Lung (tissue), 12 donors: Measurements from ENCODE around the gene C16orf86. TPM values are rescaled to one million over a fixed set of nuclear protein-coding genes. Genes with fewer than 3 reads are reported as not detected.
A peak's percentile ranks its signal among the peaks of the same experiment; 100 is the strongest.

Experiments
- ATAC-seq: fragments of 200-7000 bp; cut with Tn5 transposase; one replicate; pipeline ENCODE4 v1.9.1; 2020; ENCODE audit warnings: moderate number of reproducible peaks; ENCODE audit not compliant: insufficient read depth, low FRiP score
- DNase-seq, 3 donors: peaks; one replicate each; pipeline ENCODE4 v3.0.0-alpha.2; 2013 to 2017
- H3K27ac ChIP-seq, 2 donors: one replicate each; pipeline ENCODE4 v1.5.1; 2013; ENCODE audit warnings: mild to moderate bottlenecking in 2 of 2, moderate library complexity in 2 of 2, control low read depth in 1 of 2, inconsistent platforms in 1 of 2, low read depth in 1 of 2, low read length in 1 of 2
- H3K27me3 ChIP-seq, 3 donors: one replicate each; pipeline ENCODE4 v1.5.1; 2013; ENCODE audit warnings: low read length in 2 of 3; ENCODE audit not compliant: control insufficient read depth in 3 of 3, insufficient read depth in 3 of 3
- H3K36me3 ChIP-seq, 4 donors: one replicate each; pipeline ENCODE4 v1.5.1; 2013; ENCODE audit warnings: low read length in 4 of 4, mild to moderate bottlenecking in 1 of 4, moderate library complexity in 1 of 4; ENCODE audit not compliant: control insufficient read depth in 4 of 4, insufficient read depth in 4 of 4
- H3K4me1 ChIP-seq, 5 donors: one replicate each; pipeline ENCODE4 v1.5.1; 2013; ENCODE audit warnings: low read length in 5 of 5, mild to moderate bottlenecking in 2 of 5, moderate library complexity in 1 of 5; ENCODE audit not compliant: control insufficient read depth in 5 of 5, insufficient read depth in 5 of 5
- H3K4me3 ChIP-seq: one replicate; pipeline ENCODE4 v1.5.1; 2013; ENCODE audit warnings: mild to moderate bottlenecking, control low read depth, moderate library complexity
- H3K9ac ChIP-seq, 2 donors: one replicate each; pipeline ENCODE4 v1.5.1; 2013; ENCODE audit warnings: low read length in 2 of 2, control low read depth in 1 of 2; ENCODE audit not compliant: insufficient read depth in 1 of 2
- H3K9me3 ChIP-seq, 4 donors: one replicate each; pipeline ENCODE4 v1.5.1; 2013; ENCODE audit warnings: low read length in 3 of 4, mild to moderate bottlenecking in 1 of 4, moderate library complexity in 1 of 4; ENCODE audit not compliant: control insufficient read depth in 4 of 4, insufficient read depth in 3 of 4
- WGBS, 2 donors: extraction: QIAGEN DNeasy Blood & Tissue Kit; methylation state at CpG; one replicate each; pipeline ENCODE4 v1.1.7; 2013; 5-methylcytosine and 5-hydroxymethylcytosine counted together
- polyA plus RNA-seq, 2 donors: library from polyadenylated mRNA; stranded (reverse); fragments of 200-250 nt; gene quantifications; one replicate each; pipeline ENCODE4 v1.2.1, GENCODE V29; 2013
- total RNA-seq, 2 donors: library from RNA; depleted of rRNA in 1 of 2; stranded (reverse); fragments of >200 nt in 1 of 2; gene quantifications; one replicate each; pipeline ENCODE4 v1.2.1, GENCODE V29; 2014 to 2021
- TF ChIP-seq, protein P1 (sequence below): IDR thresholded peaks from 2 replicates; pipeline ENCODE4 v1.5.1; 2012; ENCODE audit warnings: mild to moderate bottlenecking; ENCODE audit errors: control extremely low read depth, extremely low read depth
- donor health status: control.
- donor health status: control.
- donor health status: Bipolar disorder and iron deficiency.
- donor health status: healthy.
- donor health status: DM: yes; HTN: yes; CAD: no.

The C16orf86 gene
- total and polyA plus RNA-seq, 4 donors: 3.7 to 6.4 (median 5.2) TPM

DNA sequence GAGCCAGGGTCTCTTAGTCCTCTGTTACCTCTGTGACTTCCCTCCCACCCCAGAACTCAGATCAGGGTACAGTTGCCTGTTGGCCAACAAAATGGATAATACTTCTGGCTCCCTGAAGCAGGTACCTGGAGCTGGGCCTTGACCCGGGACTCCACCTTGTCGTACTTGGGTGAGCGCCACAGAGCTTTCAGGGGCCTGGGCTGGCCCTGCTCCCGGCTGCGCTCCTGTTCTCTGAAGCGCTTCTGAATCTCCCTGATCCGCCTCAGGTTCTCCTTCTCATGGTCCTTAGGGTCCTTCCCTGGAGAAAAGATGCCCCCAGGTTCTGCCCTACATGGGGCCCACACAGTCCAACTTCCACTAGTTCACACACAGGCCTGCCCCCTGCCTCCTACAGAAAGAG lies 1.7 kb upstream of the C16orf86 start:
- ATAC-seq: no peak
- 93 to 96% methylated on average over 7 of the region's 7 CpGs for WGBS, 2 donors
- H3K4me1 ChIP-seq: peaks cover 0 to 28% (median 14%) of the 10 kb centered on the region in 5 donors

DNA sequence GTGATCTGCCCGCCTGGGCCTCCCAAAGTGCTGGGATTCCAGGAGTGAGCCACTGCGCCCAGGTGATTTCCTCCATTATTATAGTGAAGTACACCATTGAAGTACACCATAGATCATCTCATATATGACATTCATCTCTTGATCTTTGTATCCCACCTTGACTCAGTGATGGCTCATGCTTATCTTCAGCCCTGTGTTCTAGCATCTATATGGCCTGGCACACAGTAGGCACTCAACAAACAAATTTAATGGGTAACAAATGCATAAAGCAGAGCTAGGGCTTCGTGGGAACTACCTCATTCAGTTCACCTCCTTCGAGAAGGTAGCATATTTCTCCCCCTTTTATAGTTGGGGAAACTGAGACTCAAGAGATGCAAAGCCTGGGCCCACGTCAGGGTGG lies 1.0 kb upstream of the C16orf86 start:
- H3K4me1 ChIP-seq: peaks cover 0 to 28% (median 14%) of the 10 kb centered on the region in 5 donors
- DNase-seq: no peak
- no peaks in the 10 kb centered on the region for H3K27me3 ChIP-seq
- H3K9ac ChIP-seq: no peak overlapping the region
- no peak overlapping the region for H3K4me3 ChIP-seq
- no peaks in the 10 kb centered on the region for H3K9me3 ChIP-seq
- 71 to 79% methylated on average over 5 of the region's 5 CpGs for WGBS, 2 donors
- peaks cover 0 to 8% (median 2%) of the 10 kb centered on the region in 4 donors for H3K36me3 ChIP-seq
- H3K27ac ChIP-seq: no peak overlapping the region
- TF ChIP-seq, protein P1, sequence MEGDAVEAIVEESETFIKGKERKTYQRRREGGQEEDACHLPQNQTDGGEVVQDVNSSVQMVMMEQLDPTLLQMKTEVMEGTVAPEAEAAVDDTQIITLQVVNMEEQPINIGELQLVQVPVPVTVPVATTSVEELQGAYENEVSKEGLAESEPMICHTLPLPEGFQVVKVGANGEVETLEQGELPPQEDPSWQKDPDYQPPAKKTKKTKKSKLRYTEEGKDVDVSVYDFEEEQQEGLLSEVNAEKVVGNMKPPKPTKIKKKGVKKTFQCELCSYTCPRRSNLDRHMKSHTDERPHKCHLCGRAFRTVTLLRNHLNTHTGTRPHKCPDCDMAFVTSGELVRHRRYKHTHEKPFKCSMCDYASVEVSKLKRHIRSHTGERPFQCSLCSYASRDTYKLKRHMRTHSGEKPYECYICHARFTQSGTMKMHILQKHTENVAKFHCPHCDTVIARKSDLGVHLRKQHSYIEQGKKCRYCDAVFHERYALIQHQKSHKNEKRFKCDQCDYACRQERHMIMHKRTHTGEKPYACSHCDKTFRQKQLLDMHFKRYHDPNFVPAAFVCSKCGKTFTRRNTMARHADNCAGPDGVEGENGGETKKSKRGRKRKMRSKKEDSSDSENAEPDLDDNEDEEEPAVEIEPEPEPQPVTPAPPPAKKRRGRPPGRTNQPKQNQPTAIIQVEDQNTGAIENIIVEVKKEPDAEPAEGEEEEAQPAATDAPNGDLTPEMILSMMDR: no peak
- ATAC-seq: no peak

More for the DNA sequence above, 1.7 kb upstream of the C16orf86 start:
- no peak for DNase-seq
- no peaks in the 10 kb centered on the region for H3K9me3 ChIP-seq
- H3K27ac ChIP-seq: no peak overlapping the region
- H3K36me3 ChIP-seq: peaks cover 0 to 8% (median 2%) of the 10 kb centered on the region in 4 donors
- no peaks in the 10 kb centered on the region for H3K27me3 ChIP-seq
- H3K4me3 ChIP-seq: no peak overlapping the region
- H3K9ac ChIP-seq: no peak overlapping the region
- TF ChIP-seq, protein P1: no peak

DNA sequence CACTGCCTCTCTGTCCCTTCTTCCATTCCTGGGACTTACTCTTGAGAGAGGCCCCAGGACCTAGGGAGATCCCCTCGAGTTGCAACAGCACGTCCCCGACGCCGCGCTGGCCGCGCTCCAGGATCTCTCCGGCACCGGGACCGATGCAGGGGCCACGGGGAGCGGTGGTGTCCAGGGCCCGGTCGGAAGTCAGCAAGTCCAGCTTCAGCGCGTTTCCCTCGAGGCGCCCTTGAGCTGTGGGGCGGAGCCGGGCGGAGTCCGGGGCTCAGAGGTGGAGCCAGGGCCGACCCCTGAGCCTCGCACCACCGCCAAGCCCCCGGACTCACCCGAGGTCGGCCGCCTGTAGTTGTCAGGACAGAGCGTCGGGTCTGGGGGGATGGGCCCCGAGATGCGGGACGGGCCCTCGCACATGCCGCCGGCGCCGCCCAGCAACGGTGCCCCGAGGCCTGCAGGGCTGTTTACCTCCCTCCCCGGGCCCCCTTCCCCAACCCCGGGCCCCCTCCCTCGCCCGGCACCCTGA lies 522 bp upstream of the C16orf86 start:
- Histone ChIP-seq H3K27ac (peak overlapping the region in 1 of 2 donors; percentile 89), H3K4me3 (peak overlapping the region; percentile 59), H3K27me3 (no peaks in the 10 kb centered on the region), H3K4me1 (peaks cover 0 to 27% (median 14%) of the 10 kb centered on the region in 5 donors), H3K9ac (no peak overlapping the region), H3K9me3 (no peaks in the 10 kb centered on the region), H3K36me3 (peaks cover 0 to 8% (median 2%) of the 10 kb centered on the region in 4 donors)
- 1 to 2% methylated on average over 29 to 46 of the region's 46 CpGs for WGBS, 2 donors
- peak in 2 of 3 donors; percentile 27 to 47 for DNase-seq
- TF ChIP-seq, protein P1: no peak
- ATAC-seq: peak; percentile 0

DNA sequence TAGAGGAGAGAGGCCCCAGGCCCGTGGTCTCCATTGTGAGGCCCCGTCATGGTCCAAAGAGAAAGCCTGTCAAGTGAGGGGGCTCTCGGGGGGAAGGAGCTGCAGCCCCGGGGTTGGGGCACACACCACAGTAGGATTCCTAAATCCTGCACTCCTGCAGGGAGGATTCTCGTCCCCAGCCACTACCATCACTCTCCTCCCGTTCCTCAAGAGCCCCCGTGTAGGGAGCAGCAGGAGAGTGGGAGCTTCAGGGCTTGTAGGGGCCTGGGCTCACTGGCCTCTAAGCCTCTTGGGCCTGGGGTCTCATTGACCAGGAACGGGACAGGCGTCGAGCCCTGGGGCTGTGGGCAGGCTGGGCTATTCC lies 821 bp downstream of the C16orf86 start:
- peak overlapping the region in 1 of 2 donors; percentile 89 for H3K27ac ChIP-seq
- DNase-seq (no peak), ATAC-seq (no peak)
- no peak overlapping the region for H3K4me3 ChIP-seq
- H3K36me3 ChIP-seq: peaks cover 0 to 7% (median 2%) of the 10 kb centered on the region in 4 donors
- WGBS, 2 donors: 37 to 49% methylated on average over 10 of the region's 10 CpGs
- no peaks in the 10 kb centered on the region for H3K9me3 ChIP-seq
- peaks cover 0 to 22% (median 8%) of the 10 kb centered on the region in 5 donors for H3K4me1 ChIP-seq
- no peak overlapping the region for H3K9ac ChIP-seq
- TF ChIP-seq, protein P1: no peak
- H3K27me3 ChIP-seq: no peaks in the 10 kb centered on the region
